Effector memory CD4-positive, alpha-beta T cell (primary cell): ENCODE results near the gene SEC11A.

Experiments
- DNase-seq, 3 donors: peaks; one replicate each; pipeline ENCODE4 v3.0.0-alpha.2; 2020
- H3K27ac ChIP-seq: 2 replicates; pipeline ENCODE4 v1.7.0; 2013; ENCODE audit warnings: mild to moderate bottlenecking, low read length, moderate library complexity; ENCODE audit not compliant: insufficient read depth, poor library complexity, severe bottlenecking
- H3K27me3 ChIP-seq: replicated peaks from 2 replicates; pipeline ENCODE4 v1.7.0; 2013; ENCODE audit warnings: mild to moderate bottlenecking, low read length; ENCODE audit not compliant: insufficient read depth, control insufficient read depth, poor library complexity, severe bottlenecking
- H3K36me3 ChIP-seq: 2 replicates; pipeline ENCODE4 v1.7.0; 2013; ENCODE audit warnings: mild to moderate bottlenecking, low read length, moderate library complexity; ENCODE audit not compliant: control insufficient read depth, insufficient read depth
- H3K4me1 ChIP-seq: 2 replicates; pipeline ENCODE4 v1.7.0; 2013; ENCODE audit warnings: low read length, mild to moderate bottlenecking; ENCODE audit not compliant: control insufficient read depth, insufficient read depth, poor library complexity, severe bottlenecking
- H3K4me3 ChIP-seq: 2 replicates; pipeline ENCODE4 v1.7.0; 2013; ENCODE audit warnings: low read length, low read depth, mild to moderate bottlenecking; ENCODE audit not compliant: insufficient read depth, poor library complexity, severe bottlenecking
- H3K9me3 ChIP-seq: 2 replicates; pipeline ENCODE4 v1.7.0; 2013; ENCODE audit warnings: mild to moderate bottlenecking, low read length, moderate library complexity; ENCODE audit not compliant: control insufficient read depth

Gene SEC11A

GRCh38 chr15:84715441-84716035 is 401 bp downstream of the SEC11A start:
- no peaks in the 10 kb centered on the region for H3K27me3 ChIP-seq
- peak in 1 of 3 donors; percentile 7 for DNase-seq
- H3K36me3 ChIP-seq = no peaks in the 10 kb centered on the region
- peak overlapping the region; percentile 94 for H3K4me3 ChIP-seq
- H3K27ac ChIP-seq = peak overlapping the region; percentile 86
- no peaks in the 10 kb centered on the region for H3K9me3 ChIP-seq
- H3K4me1 ChIP-seq = peaks cover 6% of the 10 kb centered on the region

DNA sequence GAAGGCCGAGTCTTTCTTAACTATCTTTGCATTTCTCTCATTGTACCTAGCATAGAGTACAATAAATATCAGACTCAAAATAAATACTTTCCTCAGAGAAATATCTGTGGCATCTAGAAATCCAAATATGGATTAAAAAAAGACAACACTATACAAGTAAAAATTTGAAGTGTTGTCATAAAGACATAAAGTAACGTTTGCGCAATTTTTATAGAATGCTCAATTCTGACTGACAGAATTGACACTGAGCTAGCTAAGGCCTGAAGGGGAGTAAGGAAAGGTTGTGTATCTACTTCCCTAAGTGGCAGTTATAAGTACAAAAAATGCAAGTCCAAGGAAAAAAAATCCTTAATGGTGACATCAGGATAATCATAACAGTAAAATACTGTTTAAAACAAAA is 1.1 kb downstream of the SEC11A start:
- no peak for DNase-seq
- no peaks in the 10 kb centered on the region for H3K27me3 ChIP-seq
- H3K9me3 ChIP-seq = no peaks in the 10 kb centered on the region
- H3K36me3 ChIP-seq = no peaks in the 10 kb centered on the region
- peak overlapping the region; percentile 86 for H3K27ac ChIP-seq
- H3K4me1 ChIP-seq = peaks cover 6% of the 10 kb centered on the region
- H3K4me3 ChIP-seq = peak overlapping the region; percentile 94

GRCh38 chr15:84714372-84714771 is 1.6 kb downstream of the SEC11A start:
- Histone ChIP-seq H3K27me3 (no peaks in the 10 kb centered on the region), H3K36me3 (no peaks in the 10 kb centered on the region), H3K27ac (no peak overlapping the region), H3K9me3 (no peaks in the 10 kb centered on the region), H3K4me3 (no peak overlapping the region), H3K4me1 (peaks cover 6% of the 10 kb centered on the region)
- no peak for DNase-seq

GRCh38 chr15:84703808-84704207 is 12.1 kb downstream of the SEC11A start:
- Histone ChIP-seq H3K36me3 (no peaks in the 10 kb centered on the region), H3K4me1 (no peaks in the 10 kb centered on the region), H3K27ac (no peak overlapping the region), H3K9me3 (no peaks in the 10 kb centered on the region), H3K4me3 (no peak overlapping the region), H3K27me3 (no peaks in the 10 kb centered on the region)
- no peak for DNase-seq

DNA sequence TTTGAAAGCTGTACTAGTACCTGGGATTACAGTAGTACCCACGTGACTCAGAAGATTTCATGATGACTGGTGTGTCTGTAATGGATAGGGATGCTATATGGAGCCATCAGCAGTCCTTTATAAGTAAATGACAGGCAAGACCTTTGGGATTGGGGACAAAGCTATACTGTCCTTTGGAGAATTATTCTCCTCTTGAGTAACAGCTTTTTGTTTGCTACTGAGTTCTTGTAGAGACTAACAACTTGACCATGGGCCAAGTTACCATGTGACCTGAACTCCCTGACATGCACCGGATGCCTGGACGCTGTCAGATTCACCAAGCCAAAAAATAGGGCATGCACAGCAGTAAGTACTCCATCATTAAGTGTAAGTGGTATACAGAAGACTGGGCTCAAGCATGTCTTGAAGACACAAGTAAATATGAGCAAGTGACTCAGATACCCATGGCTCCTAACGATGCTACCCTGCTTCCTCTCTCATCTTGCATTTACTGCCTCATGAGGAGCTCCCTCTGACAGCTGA is 12.9 kb downstream of the SEC11A start:
- Histone ChIP-seq H3K27me3 (no peaks in the 10 kb centered on the region), H3K27ac (no peak overlapping the region), H3K36me3 (no peaks in the 10 kb centered on the region), H3K9me3 (no peaks in the 10 kb centered on the region), H3K4me1 (no peaks in the 10 kb centered on the region), H3K4me3 (no peak overlapping the region)
- no peak for DNase-seq

DNA sequence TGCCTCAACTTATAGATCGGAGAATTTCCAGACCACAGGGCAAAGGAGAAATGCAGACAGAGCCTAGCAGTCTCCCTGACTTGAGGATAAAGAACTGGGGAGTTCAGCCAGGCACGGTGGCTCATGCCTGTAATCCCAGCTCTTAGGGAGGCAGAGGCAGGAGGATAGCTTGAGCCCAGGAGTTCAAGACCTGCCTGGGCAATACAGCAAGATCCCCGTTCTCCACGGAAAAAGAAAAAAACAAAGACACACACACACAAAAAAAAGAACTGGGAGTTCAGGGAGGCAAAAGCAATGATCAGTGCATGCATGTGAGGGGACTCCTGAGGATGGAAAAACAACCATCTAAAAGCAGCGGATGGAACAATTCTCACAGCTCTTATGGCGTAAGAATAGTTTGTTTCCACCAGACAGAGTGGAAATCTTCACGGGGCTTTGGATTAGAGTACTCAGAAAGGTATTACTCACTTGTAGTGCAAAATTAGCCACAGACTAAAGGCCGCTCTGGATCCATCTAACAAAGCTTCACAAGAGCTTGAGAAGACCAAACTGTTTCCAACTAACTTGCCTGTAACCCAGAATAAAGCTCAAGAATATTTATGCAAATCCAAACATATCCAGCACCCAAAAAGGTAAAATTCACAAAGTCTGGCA is 16.3 kb downstream of the SEC11A start:
- Histone ChIP-seq H3K9me3 (no peaks in the 10 kb centered on the region), H3K4me1 (no peaks in the 10 kb centered on the region), H3K4me3 (no peak overlapping the region), H3K36me3 (no peaks in the 10 kb centered on the region), H3K27ac (no peak overlapping the region), H3K27me3 (no peaks in the 10 kb centered on the region)
- DNase-seq = no peak

GRCh38 chr15:84697236-84697990 is 18.5 kb downstream of the SEC11A start:
- DNase-seq = no peak
- no peaks in the 10 kb centered on the region for H3K4me1 ChIP-seq
- no peak overlapping the region for H3K27ac ChIP-seq
- no peak overlapping the region for H3K4me3 ChIP-seq
- no peaks in the 10 kb centered on the region for H3K9me3 ChIP-seq
- no peaks in the 10 kb centered on the region for H3K27me3 ChIP-seq
- no peaks in the 10 kb centered on the region for H3K36me3 ChIP-seq

DNA sequence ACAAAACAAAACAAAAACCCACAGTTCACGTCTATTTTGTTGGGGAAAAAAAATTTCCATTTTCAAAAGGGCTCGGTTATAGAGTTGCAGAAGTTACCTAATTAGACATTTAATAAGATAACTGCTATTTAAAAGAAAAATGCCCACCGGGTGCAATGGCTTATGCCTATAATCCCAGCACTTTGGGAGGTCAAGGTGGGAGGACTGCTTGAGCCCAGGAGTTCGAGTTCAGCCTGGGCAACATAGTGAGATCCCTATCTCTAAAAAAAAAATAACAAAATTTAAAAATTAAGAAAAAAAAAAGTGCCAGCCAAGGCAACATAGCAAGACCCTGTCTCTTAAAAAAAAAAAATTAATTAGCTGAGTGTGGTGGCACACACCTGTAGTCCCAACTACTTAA is 19.2 kb downstream of the SEC11A start:
- no peak overlapping the region for H3K4me3 ChIP-seq
- no peaks in the 10 kb centered on the region for H3K27me3 ChIP-seq
- H3K36me3 ChIP-seq = no peaks in the 10 kb centered on the region
- H3K4me1 ChIP-seq = no peaks in the 10 kb centered on the region
- no peak for DNase-seq
- no peaks in the 10 kb centered on the region for H3K9me3 ChIP-seq
- no peak overlapping the region for H3K27ac ChIP-seq

- Histone ChIP-seq H3K4me1 (no peaks in the 10 kb centered on the region), H3K4me3 (no peak overlapping the region), H3K9me3 (no peaks in the 10 kb centered on the region), H3K36me3 (peaks cover 22% of the 10 kb centered on the region), H3K27me3 (no peaks in the 10 kb centered on the region), H3K27ac (no peak overlapping the region)
- no peak for DNase-seq
These were observed 25.6 kb downstream of the SEC11A start for GRCh38 chr15:84690342-84690741.

- Histone ChIP-seq H3K27me3 (no peaks in the 10 kb centered on the region), H3K4me1 (no peaks in the 10 kb centered on the region), H3K27ac (no peak overlapping the region), H3K4me3 (no peak overlapping the region), H3K9me3 (no peaks in the 10 kb centered on the region), H3K36me3 (peaks cover 22% of the 10 kb centered on the region)
- no peak for DNase-seq
These were observed 26.1 kb downstream of the SEC11A start for GRCh38 chr15:84689858-84690257.
